CD4-positive, alpha-beta T cell (primary cell): ENCODE data around the gene HABP4. TPM values are rescaled to one million over a fixed set of nuclear protein-coding genes. Genes with fewer than 3 reads are reported as not detected.

Experiments
- ATAC-seq: fragments of 200-7000 bp; cut with Tn5 transposase; one replicate; pipeline ENCODE4 v1.10.0; 2022; ENCODE audit warnings: mild to moderate bottlenecking; ENCODE audit not compliant: poor library complexity
- CTCF ChIA-PET: fragments of 350-600 bp; sonication (Branson Sonifier 250); formaldehyde crosslinking; loops from one replicate; lab custom pipeline; 2021; ENCODE audit warnings: antibody characterized with exemption, inconsistent platforms; lab: Charles Lee
- POLR2A ChIA-PET: fragments of 350-600 bp; sonication (Branson Sonifier 250); formaldehyde crosslinking; loops from one replicate; lab custom pipeline; 2021; ENCODE audit warnings: antibody characterized with exemption, inconsistent platforms; lab: Charles Lee
- DNase-seq, 14 experiments: peaks; one replicate each; pipeline ENCODE4 v3.0.0-alpha.2; 2013 to 2020; ENCODE audit warnings: mixed read lengths in 2 of 14
- H3K27ac ChIP-seq, 2 donors: one replicate each; pipeline versions ENCODE4 v1.5.1 to v1.7.0; 2013; ENCODE audit warnings: low read length in 2 of 2, low read depth in 1 of 2, mild to moderate bottlenecking in 1 of 2
- H3K27me3 ChIP-seq, 2 experiments: 1 replicate in 1 of 2; 2 replicates in 1 of 2; pipeline versions ENCODE4 v1.6.1 to v1.7.0; 2013; ENCODE audit warnings: low read length in 2 of 2, control low read depth in 1 of 2, mild to moderate bottlenecking in 1 of 2, moderate library complexity in 1 of 2; ENCODE audit not compliant: insufficient read depth in 2 of 2, control insufficient read depth in 1 of 2
- H3K36me3 ChIP-seq: one replicate; pipeline ENCODE4 v1.6.1; 2013; ENCODE audit warnings: low read length, control low read depth; ENCODE audit not compliant: insufficient read depth
- H3K4me1 ChIP-seq: one replicate; pipeline ENCODE4 v1.6.1; 2013; ENCODE audit warnings: low read length, control low read depth; ENCODE audit not compliant: insufficient read depth
- H3K4me3 ChIP-seq: one replicate; pipeline ENCODE4 v1.5.1; 2013; ENCODE audit warnings: mild to moderate bottlenecking, low read length, moderate library complexity
- H3K9me3 ChIP-seq, 2 experiments: 1 replicate in 1 of 2; 2 replicates in 1 of 2; pipeline versions ENCODE4 v1.6.1 to v1.7.0; 2013; ENCODE audit warnings: low read length in 2 of 2, mild to moderate bottlenecking in 2 of 2, control low read depth in 1 of 2, moderate library complexity in 1 of 2; ENCODE audit not compliant: control insufficient read depth in 1 of 2, insufficient read depth in 1 of 2
- H3K27ac Mint-ChIP-seq: one replicate; pipeline ENCODE4 v1.8.0; 2020; ENCODE audit warnings: mixed read lengths
- H3K27me3 Mint-ChIP-seq: one replicate; pipeline ENCODE4 v1.8.0; 2021; ENCODE audit warnings: mixed read lengths
- H3K36me3 Mint-ChIP-seq: one replicate; pipeline ENCODE4 v1.8.0; 2021; ENCODE audit warnings: low read depth, mixed read lengths
- H3K4me1 Mint-ChIP-seq: one replicate; pipeline ENCODE4 v1.8.0; 2021; ENCODE audit warnings: low read depth, mixed read lengths
- H3K4me3 Mint-ChIP-seq: one replicate; pipeline ENCODE4 v1.8.0; 2020; ENCODE audit warnings: mild to moderate bottlenecking, mixed read lengths
- H3K9me3 Mint-ChIP-seq: one replicate; pipeline ENCODE4 v1.8.0; 2020; ENCODE audit warnings: mixed read lengths
- intact Hi-C, 2 experiments: fragments of 100-400 bp; cut with DNase I in 1 of 2; cut with micrococcal nuclease in 1 of 2; formaldehyde crosslinking; loops; one replicate each; pipeline versions ENCODE4 v1.15.1 to v1.9.0; 2023 to 2025; cut with DNase I, micrococcal nuclease
- total RNA-seq, 174 experiments: library from RNA in 2 of 174; stranded (reverse) in 2 of 174; gene quantifications; one replicate each; pipeline ENCODE4 v1.2.3 and lab custom pipeline; 2021 to 2026
- TF ChIP-seq, protein P1 (sequence below): fragments of 200-600 bp; IDR thresholded peaks from one replicate; pipeline ENCODE4 v1.8.0; 2022; ENCODE audit warnings: antibody characterized with exemption, mild to moderate bottlenecking

HABP4 gene
- total RNA-seq, 2 experiments from 2014 or later = 29.7 to 31.7 TPM

DNA sequence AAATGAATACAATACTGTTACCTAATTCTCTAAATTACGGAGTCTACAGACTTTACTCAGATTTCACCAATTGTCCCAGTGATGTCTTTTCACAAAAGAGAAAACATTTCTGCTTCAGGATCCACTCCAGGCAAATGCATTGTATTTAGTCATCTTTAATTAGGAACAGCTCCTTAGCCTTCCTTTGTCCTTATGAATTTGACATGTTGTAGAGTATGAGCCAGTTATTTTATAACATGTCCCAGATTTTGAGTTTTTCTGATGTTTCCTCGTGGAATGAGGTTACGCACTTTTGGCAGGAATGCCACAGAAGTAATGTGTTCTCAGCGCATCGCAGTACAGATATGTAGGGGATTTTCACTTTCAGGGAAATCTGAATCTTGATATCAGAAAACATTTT is 10.5 kb downstream of the HABP4 start:
- no peak overlapping the region for H3K4me3 ChIP-seq
- intact Hi-C loops = no loop called here
- Mint-ChIP-seq H3K27me3 (no peaks in the 10 kb centered on the region), H3K4me1 (peaks cover 7% of the 10 kb centered on the region), H3K36me3 (peaks cover 58% of the 10 kb centered on the region), H3K4me3 (no peak overlapping the region), H3K27ac (no peak overlapping the region), H3K9me3 (no peaks in the 10 kb centered on the region)
- peaks cover 27% of the 10 kb centered on the region for H3K36me3 ChIP-seq
- H3K27ac ChIP-seq = no peak overlapping the region
- TF ChIP-seq, protein P1, sequence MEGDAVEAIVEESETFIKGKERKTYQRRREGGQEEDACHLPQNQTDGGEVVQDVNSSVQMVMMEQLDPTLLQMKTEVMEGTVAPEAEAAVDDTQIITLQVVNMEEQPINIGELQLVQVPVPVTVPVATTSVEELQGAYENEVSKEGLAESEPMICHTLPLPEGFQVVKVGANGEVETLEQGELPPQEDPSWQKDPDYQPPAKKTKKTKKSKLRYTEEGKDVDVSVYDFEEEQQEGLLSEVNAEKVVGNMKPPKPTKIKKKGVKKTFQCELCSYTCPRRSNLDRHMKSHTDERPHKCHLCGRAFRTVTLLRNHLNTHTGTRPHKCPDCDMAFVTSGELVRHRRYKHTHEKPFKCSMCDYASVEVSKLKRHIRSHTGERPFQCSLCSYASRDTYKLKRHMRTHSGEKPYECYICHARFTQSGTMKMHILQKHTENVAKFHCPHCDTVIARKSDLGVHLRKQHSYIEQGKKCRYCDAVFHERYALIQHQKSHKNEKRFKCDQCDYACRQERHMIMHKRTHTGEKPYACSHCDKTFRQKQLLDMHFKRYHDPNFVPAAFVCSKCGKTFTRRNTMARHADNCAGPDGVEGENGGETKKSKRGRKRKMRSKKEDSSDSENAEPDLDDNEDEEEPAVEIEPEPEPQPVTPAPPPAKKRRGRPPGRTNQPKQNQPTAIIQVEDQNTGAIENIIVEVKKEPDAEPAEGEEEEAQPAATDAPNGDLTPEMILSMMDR = no peak
- no peaks in the 10 kb centered on the region for H3K4me1 ChIP-seq
- ChIA-PET POLR2A (interaction anchor here (0.6 kb wide), 1 partner anchor 950 kb away, joined by 3 read pairs; no protein-coding TSS in a partner anchor), CTCF (no interaction called here)
- H3K27me3 ChIP-seq = no peaks in the 10 kb centered on the region
- no peak for DNase-seq
- H3K9me3 ChIP-seq = no peaks in the 10 kb centered on the region
- no peak for ATAC-seq

GRCh38 chr9:96460882-96461281 is 10.9 kb downstream of the HABP4 start:
- H3K9me3 ChIP-seq = no peaks in the 10 kb centered on the region
- POLR2A ChIA-PET = no interaction called here
- Mint-ChIP-seq H3K4me3 (no peak overlapping the region), H3K27ac (no peak overlapping the region), H3K36me3 (peaks cover 63% of the 10 kb centered on the region), H3K27me3 (no peaks in the 10 kb centered on the region), H3K4me1 (peaks cover 7% of the 10 kb centered on the region), H3K9me3 (no peaks in the 10 kb centered on the region)
- peaks cover 29% of the 10 kb centered on the region for H3K36me3 ChIP-seq
- TF ChIP-seq, protein P1 = no peak
- ATAC-seq (no peak), DNase-seq (no peak)
- CTCF ChIA-PET = interaction anchor here (1.6 kb wide), 1 partner anchor 8 kb away, joined by 3 read pairs; no protein-coding TSS in a partner anchor
- H3K4me1 ChIP-seq = no peaks in the 10 kb centered on the region
- no peak overlapping the region for H3K4me3 ChIP-seq
- no peak overlapping the region for H3K27ac ChIP-seq
- H3K27me3 ChIP-seq = no peaks in the 10 kb centered on the region
- intact Hi-C loops = no loop called here

- H3K4me3 ChIP-seq = no peak overlapping the region
- no peaks in the 10 kb centered on the region for H3K4me1 ChIP-seq
- DNase-seq (no peak), ATAC-seq (no peak)
- ChIA-PET CTCF (interaction anchor here (1.6 kb wide), 1 partner anchor 9 kb away, joined by 3 read pairs; no protein-coding TSS in a partner anchor), POLR2A (no interaction called here)
- TF ChIP-seq, protein P1 = no peak
- no peaks in the 10 kb centered on the region for H3K27me3 Mint-ChIP-seq
- H3K36me3 ChIP-seq = peaks cover 29% of the 10 kb centered on the region
- intact Hi-C loops = no loop called here
- H3K4me3 Mint-ChIP-seq = no peak overlapping the region
- peaks cover 7% of the 10 kb centered on the region for H3K4me1 Mint-ChIP-seq
- H3K9me3 Mint-ChIP-seq = no peaks in the 10 kb centered on the region
- H3K27me3 ChIP-seq = no peaks in the 10 kb centered on the region
- no peak overlapping the region for H3K27ac ChIP-seq
- H3K27ac Mint-ChIP-seq = no peak overlapping the region
- peaks cover 67% of the 10 kb centered on the region for H3K36me3 Mint-ChIP-seq
- H3K9me3 ChIP-seq = no peaks in the 10 kb centered on the region
Measured at GRCh38 chr9:96461336-96461735, 11.4 kb downstream of the HABP4 start.
